Breast epithelium (tissue), 3 donors: ENCODE results near the gene BRINP3.

Source experiments
- CTCF ChIP-seq, 3 donors: fragments of 450-650 bp; IDR thresholded peaks; one replicate each; pipeline ENCODE4 v1.5.1; 2016 to 2017; ENCODE audit warnings: antibody characterized with exemption in 3 of 3, mild to moderate bottlenecking in 3 of 3, moderate library complexity in 3 of 3
- POLR2A ChIP-seq: fragments of 450-650 bp; IDR thresholded peaks from one replicate; pipeline ENCODE4 v1.6.1; 2016; ENCODE audit warnings: antibody characterized with exemption, mild to moderate bottlenecking, moderate library complexity
- POLR2AphosphoS5 ChIP-seq, 3 donors: sonication (generic); formaldehyde crosslinking; IDR thresholded peaks; one replicate each; pipeline ENCODE4 v1.6.1; 2017; ENCODE audit warnings: antibody characterized with exemption in 3 of 3

- TF ChIP-seq CTCF (IDR thresholded peaks at IDR 0.05), result no peak
- TF ChIP-seq POLR2A, result no peak
- TF ChIP-seq POLR2AphosphoS5 (IDR thresholded peaks at IDR 0.05), result no peak
Measured at GRCh38 chr1:190177555-190177954, 300.1 kb downstream of the BRINP3 start.
